ENCODE measurements around the gene ANKRD66. TPM values are rescaled to one million over a fixed set of nuclear protein-coding genes. Genes with fewer than 3 reads are reported as not detected.

ANKRD66 gene
- polyA plus RNA-seq, 2 of the 4 experiments (the other 2 are of a cell fraction), result not detected

DNA sequence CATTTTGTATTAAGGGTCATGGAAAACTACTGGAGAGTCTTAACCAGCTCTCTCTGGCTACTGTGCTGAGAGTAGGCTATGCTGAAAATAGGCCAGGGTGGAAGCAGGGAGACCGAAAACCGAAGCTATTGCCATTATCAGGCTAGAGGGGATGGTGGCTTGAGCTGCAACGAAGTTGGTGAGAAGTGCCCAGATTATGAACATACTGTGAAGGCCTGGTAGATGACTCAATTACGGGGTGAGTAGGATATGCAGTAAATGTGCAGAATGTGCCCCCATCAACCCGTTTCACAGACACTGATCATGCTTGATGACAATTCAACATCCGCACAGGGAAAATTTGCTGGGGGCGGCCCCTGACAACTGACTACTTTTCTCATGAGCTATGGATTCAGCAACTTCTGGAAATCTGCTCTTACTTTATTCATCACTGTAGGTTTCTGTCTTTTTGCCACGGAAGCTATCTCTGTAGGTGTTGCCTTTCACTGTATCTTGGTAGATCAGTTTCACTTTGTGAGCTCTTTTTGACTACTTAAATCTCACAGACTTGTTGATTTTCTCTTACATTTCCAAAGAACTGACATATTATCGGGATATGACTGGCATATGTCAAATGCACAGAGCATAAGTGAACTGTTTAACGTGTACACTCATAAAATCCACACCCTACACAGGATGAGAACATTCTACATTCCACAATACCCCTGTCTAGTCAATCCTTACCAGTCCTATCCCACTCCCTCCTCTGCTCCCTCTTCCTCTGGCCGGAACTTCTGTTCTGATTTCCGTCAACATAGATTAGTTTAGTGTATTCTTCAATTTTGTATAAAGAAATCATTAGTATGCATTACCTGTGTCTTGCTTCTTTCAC, 31.0 kb downstream of the ANKRD66 start:
- no peaks in the 10 kb centered on the region for H3K9me3 ChIP-seq
- 51% methylated on average over 12 of the region's 12 CpGs for WGBS (ENCODE audit: missing lambda C conversion rate)
- ATAC-seq (no peak), FAIRE-seq (no peak), DNase-seq (ENCODE audit: low read depth in 1 of 2, low spot score in 1 of 2) (no peak)
- H3K4me2 ChIP-seq, result no peak overlapping the region
- H3K27ac ChIP-seq, result no peak overlapping the region
- CTCF ChIA-PET, result no interaction called here
- H3K4me1 ChIP-seq, result no peaks in the 10 kb centered on the region
- TF ChIP-seq MYC (IDR thresholded peaks at IDR 0.05; ENCODE audit: borderline replicate concordance, low read length), result no peak
- TF ChIP-seq, protein P1, sequence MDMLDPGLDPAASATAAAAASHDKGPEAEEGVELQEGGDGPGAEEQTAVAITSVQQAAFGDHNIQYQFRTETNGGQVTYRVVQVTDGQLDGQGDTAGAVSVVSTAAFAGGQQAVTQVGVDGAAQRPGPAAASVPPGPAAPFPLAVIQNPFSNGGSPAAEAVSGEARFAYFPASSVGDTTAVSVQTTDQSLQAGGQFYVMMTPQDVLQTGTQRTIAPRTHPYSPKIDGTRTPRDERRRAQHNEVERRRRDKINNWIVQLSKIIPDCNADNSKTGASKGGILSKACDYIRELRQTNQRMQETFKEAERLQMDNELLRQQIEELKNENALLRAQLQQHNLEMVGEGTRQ (IDR thresholded peaks at IDR 0.05), result no peak
- H3K4me3 ChIP-seq, result no peak overlapping the region
- POLR2A ChIA-PET, result no interaction called here

DNA sequence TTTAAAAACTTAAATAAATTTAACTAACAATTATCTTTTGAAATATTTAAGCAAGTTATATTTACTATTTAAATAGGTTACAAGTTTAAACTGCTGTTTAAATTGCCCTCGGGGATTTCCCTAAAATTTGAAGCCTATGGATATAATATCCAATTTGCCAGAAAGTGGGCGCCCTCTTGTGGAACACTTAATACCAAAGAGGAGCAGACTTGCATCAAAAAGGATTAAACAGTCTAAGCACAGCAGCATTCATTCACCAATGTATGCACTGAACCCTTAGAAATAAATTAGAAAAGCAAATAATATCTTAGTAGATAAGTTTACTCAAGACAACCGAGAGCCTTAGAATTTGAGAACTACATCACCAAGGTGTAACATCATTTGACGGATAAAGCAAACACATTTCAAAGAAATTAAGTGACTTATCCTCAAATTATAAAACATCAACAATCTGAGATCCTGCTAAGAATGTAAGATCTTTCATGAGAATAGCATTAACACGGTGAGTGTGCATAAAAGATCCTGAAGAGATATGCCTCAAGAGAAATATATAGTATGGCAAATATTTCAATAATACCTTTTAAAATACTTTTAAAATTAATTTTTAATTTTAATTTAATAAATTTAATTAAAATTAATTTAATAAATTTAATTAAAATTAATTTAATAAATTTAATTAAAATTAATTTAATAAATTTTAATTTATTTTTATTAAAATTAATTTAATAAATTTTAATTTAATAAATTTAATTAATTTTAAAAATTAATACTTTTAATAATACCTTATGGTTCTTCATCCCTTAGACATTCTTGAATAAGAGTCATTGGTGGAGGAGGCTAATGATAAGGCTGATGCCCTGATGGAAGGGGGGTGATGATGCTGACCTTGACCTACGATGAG, 35.0 kb downstream of the ANKRD66 start:
- peak; percentile 6 to 60 for DNase-seq (ENCODE audit: low read depth in 1 of 2, low spot score in 1 of 2)
- ATAC-seq, result peak; percentile 66 to 73; a peak in 5 of 6 replicates
- FAIRE-seq, result no peak
- Histone ChIP-seq H3K9me3 (no peaks in the 10 kb centered on the region), H3K4me2 (no peak overlapping the region), H3K4me3 (no peak overlapping the region), H3K27ac (no peak overlapping the region), H3K4me1 (no peaks in the 10 kb centered on the region)
- TF ChIP-seq RAD21 (conservative IDR thresholded peaks at IDR 0.05 in 1 of 2, IDR thresholded peaks at IDR 0.05 in 1 of 2) (peak; percentile 54 to 56; a peak in 4 of 5 replicates), SMC3 (IDR thresholded peaks at IDR 0.05) (peak; percentile 62), CHD2 (IDR thresholded peaks at IDR 0.05; ENCODE audit: low read length, partially characterized antibody) (no peak)
- TF ChIP-seq, protein P2, sequence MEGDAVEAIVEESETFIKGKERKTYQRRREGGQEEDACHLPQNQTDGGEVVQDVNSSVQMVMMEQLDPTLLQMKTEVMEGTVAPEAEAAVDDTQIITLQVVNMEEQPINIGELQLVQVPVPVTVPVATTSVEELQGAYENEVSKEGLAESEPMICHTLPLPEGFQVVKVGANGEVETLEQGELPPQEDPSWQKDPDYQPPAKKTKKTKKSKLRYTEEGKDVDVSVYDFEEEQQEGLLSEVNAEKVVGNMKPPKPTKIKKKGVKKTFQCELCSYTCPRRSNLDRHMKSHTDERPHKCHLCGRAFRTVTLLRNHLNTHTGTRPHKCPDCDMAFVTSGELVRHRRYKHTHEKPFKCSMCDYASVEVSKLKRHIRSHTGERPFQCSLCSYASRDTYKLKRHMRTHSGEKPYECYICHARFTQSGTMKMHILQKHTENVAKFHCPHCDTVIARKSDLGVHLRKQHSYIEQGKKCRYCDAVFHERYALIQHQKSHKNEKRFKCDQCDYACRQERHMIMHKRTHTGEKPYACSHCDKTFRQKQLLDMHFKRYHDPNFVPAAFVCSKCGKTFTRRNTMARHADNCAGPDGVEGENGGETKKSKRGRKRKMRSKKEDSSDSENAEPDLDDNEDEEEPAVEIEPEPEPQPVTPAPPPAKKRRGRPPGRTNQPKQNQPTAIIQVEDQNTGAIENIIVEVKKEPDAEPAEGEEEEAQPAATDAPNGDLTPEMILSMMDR (IDR thresholded peaks at IDR 0.05), result peak; percentile 67
- WGBS (ENCODE audit: missing lambda C conversion rate), result 17% methylated on average over 6 of the region's 6 CpGs
- POLR2A ChIA-PET, result no interaction called here
- CTCF ChIA-PET, result no interaction called here

GRCh38 chr6:46784535-46784934, 37.8 kb downstream of the ANKRD66 start:
- Histone ChIP-seq H3K27ac (no peak overlapping the region), H3K4me1 (no peaks in the 10 kb centered on the region), H3K9me3 (no peaks in the 10 kb centered on the region), H3K4me2 (no peak overlapping the region), H3K4me3 (no peak overlapping the region)
- no peak for DNase-seq (ENCODE audit: low read depth in 1 of 2, low spot score in 1 of 2)
- ChIA-PET POLR2A (no interaction called here), CTCF (interaction anchor here (0.6 kb wide), 1 partner anchor 65 kb away, joined by 3 read pairs; no protein-coding TSS in a partner anchor)
- no peak for ATAC-seq
- TF ChIP-seq JUNB (IDR thresholded peaks at IDR 0.05), result no peak
- peak; percentile 69 for TF ChIP-seq MAFK (IDR thresholded peaks at IDR 0.05; ENCODE audit: partially characterized antibody)
- 31% methylated on average over 1 of the region's 1 CpG for WGBS (ENCODE audit: missing lambda C conversion rate)
- FAIRE-seq, result no peak

- no peaks in the 10 kb centered on the region for H3K9me3 ChIP-seq
- no peak for TF ChIP-seq PBX3 (IDR thresholded peaks at IDR 0.05)
- TF ChIP-seq BHLHE40 (IDR thresholded peaks at IDR 0.05; ENCODE audit: low read depth, low read length), result no peak
- TF ChIP-seq, protein P3, sequence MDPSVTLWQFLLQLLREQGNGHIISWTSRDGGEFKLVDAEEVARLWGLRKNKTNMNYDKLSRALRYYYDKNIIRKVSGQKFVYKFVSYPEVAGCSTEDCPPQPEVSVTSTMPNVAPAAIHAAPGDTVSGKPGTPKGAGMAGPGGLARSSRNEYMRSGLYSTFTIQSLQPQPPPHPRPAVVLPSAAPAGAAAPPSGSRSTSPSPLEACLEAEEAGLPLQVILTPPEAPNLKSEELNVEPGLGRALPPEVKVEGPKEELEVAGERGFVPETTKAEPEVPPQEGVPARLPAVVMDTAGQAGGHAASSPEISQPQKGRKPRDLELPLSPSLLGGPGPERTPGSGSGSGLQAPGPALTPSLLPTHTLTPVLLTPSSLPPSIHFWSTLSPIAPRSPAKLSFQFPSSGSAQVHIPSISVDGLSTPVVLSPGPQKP (IDR thresholded peaks at IDR 0.05; ENCODE audit: low read depth, low read length), result no peak
- no peak for TF ChIP-seq HDAC2 (IDR thresholded peaks at IDR 0.05)
- TF ChIP-seq HEYL (CRISPR knock-in tag; IDR thresholded peaks at IDR 0.05), result no peak
- DNase-seq (ENCODE audit: low read depth in 1 of 2, low spot score in 1 of 2) (no peak), FAIRE-seq (no peak), ATAC-seq (no peak)
- POLR2A ChIA-PET, result no interaction called here
- H3K27ac ChIP-seq, result no peak overlapping the region
- no peak overlapping the region for H3K4me2 ChIP-seq
- H3K4me3 ChIP-seq, result no peak overlapping the region
- H3K4me1 ChIP-seq, result no peaks in the 10 kb centered on the region
- CTCF ChIA-PET, result no interaction called here
- 56% methylated on average over 5 of the region's 5 CpGs for WGBS (ENCODE audit: missing lambda C conversion rate)
Measured at GRCh38 chr6:46787871-46788540, 41.3 kb downstream of the ANKRD66 start.
